Stomach smooth muscle (tissue), 2 donors: ENCODE data around the gene SSH3.

Source experiments
- H3K27ac ChIP-seq: one replicate; pipeline ENCODE4 v1.7.0; 2013; ENCODE audit warnings: mild to moderate bottlenecking, low read length, inconsistent platforms
- H3K27me3 ChIP-seq, 2 donors: one replicate each; pipeline ENCODE4 v1.7.0; 2013; ENCODE audit warnings: low read length in 2 of 2; ENCODE audit not compliant: insufficient read depth in 2 of 2, control insufficient read depth in 1 of 2
- H3K36me3 ChIP-seq, 2 donors: one replicate each; pipeline ENCODE4 v1.7.0; 2013; ENCODE audit warnings: low read length in 2 of 2; ENCODE audit not compliant: control insufficient read depth in 2 of 2, insufficient read depth in 2 of 2
- H3K4me1 ChIP-seq: one replicate; pipeline ENCODE4 v1.7.0; 2013; ENCODE audit warnings: low read length; ENCODE audit not compliant: control insufficient read depth, insufficient read depth
- H3K4me3 ChIP-seq, 2 donors: one replicate each; pipeline ENCODE4 v1.7.0; 2013; ENCODE audit warnings: low read length in 2 of 2
- H3K9ac ChIP-seq, 2 donors: one replicate each; pipeline ENCODE4 v1.7.0; 2013; ENCODE audit warnings: low read length in 2 of 2, mild to moderate bottlenecking in 1 of 2
- H3K9me3 ChIP-seq, 2 donors: one replicate each; pipeline ENCODE4 v1.7.0; 2013; ENCODE audit warnings: low read length in 2 of 2; ENCODE audit not compliant: control insufficient read depth in 2 of 2
- donor health status: healthy.
- donor health status: Pancreatic carcinoma.

The SSH3 gene

GRCh38 chr11:67275606-67276409 is 27.5 kb upstream of the SSH3 start:
- Histone ChIP-seq H3K4me3 (no peak overlapping the region), H3K4me1 (peaks cover 82% of the 10 kb centered on the region), H3K9ac (no peak overlapping the region), H3K36me3 (peaks cover 16 to 24% of the 10 kb centered on the region in 2 donors), H3K27me3 (no peaks in the 10 kb centered on the region), H3K9me3 (no peaks in the 10 kb centered on the region), H3K27ac (peak overlapping the region; percentile 62)

- no peaks in the 10 kb centered on the region for H3K9me3 ChIP-seq
- no peaks in the 10 kb centered on the region for H3K27me3 ChIP-seq
- H3K4me3 ChIP-seq: peak overlapping the region; percentile 31 to 65
- H3K36me3 ChIP-seq: peaks cover 25 to 29% of the 10 kb centered on the region in 2 donors
- peak overlapping the region; percentile 71 for H3K27ac ChIP-seq
- peaks cover 72% of the 10 kb centered on the region for H3K4me1 ChIP-seq
- peak overlapping the region; percentile 60 to 64 for H3K9ac ChIP-seq
These were observed 26.5 kb upstream of the SSH3 start for GRCh38 chr11:67276781-67277230.

DNA sequence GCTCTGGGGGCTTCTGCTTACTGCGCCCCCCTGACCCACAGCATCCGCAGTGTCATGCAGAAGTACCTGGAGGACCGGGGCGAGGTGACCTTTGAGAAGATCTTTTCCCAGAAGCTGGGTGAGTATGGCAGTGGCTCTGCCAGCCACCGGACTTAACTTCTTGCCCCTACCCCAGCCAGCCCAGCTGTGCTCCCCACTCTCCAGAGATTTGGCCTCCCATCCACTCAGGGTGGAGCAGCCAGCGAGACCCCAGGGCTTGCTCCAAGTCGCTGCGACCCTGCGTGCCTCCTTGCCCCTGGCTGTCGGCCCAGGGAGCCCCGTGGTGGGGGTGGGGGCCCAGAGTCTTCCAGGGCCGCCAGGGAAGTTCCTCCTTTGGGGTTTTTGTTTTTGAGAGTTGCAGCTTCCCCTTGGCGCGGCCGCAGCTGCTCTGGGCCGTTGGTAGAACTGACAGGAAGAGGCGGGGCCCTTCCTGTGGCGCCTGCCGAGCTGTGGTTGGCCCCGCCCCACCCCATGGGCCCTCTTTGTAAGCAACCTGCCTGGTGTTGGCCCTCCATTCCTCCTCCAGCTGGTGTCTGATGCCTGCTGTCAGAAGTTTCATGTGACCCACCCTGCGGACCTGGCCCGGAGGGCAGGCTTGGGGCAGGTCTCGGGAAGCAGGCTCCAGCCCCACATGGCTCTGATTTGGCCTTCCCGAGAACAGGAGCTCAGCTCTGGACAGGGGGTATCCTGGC is 25.9 kb upstream of the SSH3 start:
- H3K9ac ChIP-seq: peak overlapping the region; percentile 60 to 64
- H3K9me3 ChIP-seq: no peaks in the 10 kb centered on the region
- H3K27me3 ChIP-seq: no peaks in the 10 kb centered on the region
- H3K27ac ChIP-seq: peak overlapping the region; percentile 71
- peaks cover 31 to 32% of the 10 kb centered on the region in 2 donors for H3K36me3 ChIP-seq
- peak overlapping the region; percentile 46 to 65 for H3K4me3 ChIP-seq
- H3K4me1 ChIP-seq: peaks cover 66% of the 10 kb centered on the region

DNA sequence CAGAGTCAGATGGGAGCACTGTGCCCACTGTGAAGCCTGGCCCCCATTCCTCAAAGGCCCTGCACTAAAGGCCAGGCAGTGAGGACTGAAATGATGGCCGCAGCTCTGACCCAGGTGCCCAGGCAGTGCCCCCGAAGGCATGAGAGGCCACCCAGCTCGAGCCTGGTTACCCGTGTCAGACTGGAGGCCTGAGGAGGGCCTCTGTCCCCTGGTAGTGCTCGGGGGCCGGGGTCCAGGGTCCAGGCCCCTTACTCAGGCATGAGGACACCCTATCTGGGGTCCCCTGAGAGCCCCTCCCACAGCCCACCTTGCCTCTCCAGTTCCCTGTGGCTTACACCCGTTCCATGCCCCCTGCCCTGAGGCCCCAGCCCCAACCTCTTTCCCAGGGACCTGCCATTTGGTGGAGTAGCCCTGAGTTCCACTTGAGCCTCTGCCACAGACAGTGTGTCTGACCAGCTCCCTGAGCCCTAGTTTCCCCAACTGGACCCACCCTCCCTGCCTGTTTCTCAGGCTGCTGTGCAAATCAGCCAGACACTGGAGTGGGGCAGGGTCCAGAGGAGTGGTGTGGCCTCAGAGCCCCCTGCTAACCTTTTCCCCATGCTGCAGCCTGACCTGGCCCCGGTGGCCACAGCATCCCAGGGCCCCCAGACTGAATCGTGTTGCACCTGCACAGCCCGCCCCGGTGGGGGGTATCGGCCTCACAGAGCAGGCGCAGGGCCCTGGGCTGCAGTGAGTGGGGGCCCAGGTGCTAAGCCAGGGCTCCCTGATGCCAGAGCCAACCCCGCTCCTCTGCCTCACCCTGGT is 25.0 kb upstream of the SSH3 start:
- no peaks in the 10 kb centered on the region for H3K9me3 ChIP-seq
- H3K36me3 ChIP-seq: peaks cover 40 to 41% of the 10 kb centered on the region in 2 donors
- H3K4me1 ChIP-seq: peaks cover 62% of the 10 kb centered on the region
- H3K27me3 ChIP-seq: no peaks in the 10 kb centered on the region
- H3K27ac ChIP-seq: peak overlapping the region; percentile 71
- peak overlapping the region; percentile 60 to 62 for H3K9ac ChIP-seq
- H3K4me3 ChIP-seq: peak overlapping the region in 1 of 2 donors; percentile 65

- H3K9ac ChIP-seq: no peak overlapping the region
These were observed 24.3 kb upstream of the SSH3 start for GRCh38 chr11:67278939-67279588.

GRCh38 chr11:67279589-67280340 is 23.6 kb upstream of the SSH3 start:
- Histone ChIP-seq H3K27me3 (no peaks in the 10 kb centered on the region), H3K4me1 (peaks cover 51% of the 10 kb centered on the region), H3K9me3 (no peaks in the 10 kb centered on the region), H3K27ac (no peak overlapping the region), H3K36me3 (peaks cover 50 to 52% of the 10 kb centered on the region in 2 donors), H3K9ac (no peak overlapping the region), H3K4me3 (no peak overlapping the region)

More at GRCh38 chr11:67278939-67279588, 24.3 kb upstream of the SSH3 start:
- H3K36me3 ChIP-seq: peaks cover 47 to 48% of the 10 kb centered on the region in 2 donors
- no peak overlapping the region for H3K4me3 ChIP-seq
- H3K27ac ChIP-seq: peak overlapping the region; percentile 71
- no peaks in the 10 kb centered on the region for H3K27me3 ChIP-seq
- H3K9me3 ChIP-seq: no peaks in the 10 kb centered on the region
- H3K4me1 ChIP-seq: peaks cover 57% of the 10 kb centered on the region

DNA sequence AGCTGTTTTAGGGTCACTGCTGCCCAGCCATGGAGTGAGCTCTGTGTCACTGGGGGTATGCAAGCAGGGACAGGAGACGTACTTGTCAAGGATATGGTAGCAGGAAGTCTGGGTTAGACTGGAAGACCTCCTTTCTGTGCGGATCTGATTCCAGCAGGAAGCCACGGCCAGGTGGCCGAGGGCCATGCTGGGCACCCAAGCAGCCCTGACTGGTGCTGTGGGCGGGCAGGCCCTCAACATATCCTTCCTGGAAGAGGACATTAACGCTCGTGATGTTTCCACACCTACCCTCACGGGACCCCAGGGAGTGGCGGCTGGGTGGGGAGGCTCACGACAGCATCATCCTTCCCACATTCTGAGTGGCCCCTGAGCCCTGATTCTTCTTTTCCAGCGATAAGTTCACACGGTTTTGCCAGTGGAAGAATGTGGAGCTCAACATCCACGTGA is 23.0 kb upstream of the SSH3 start:
- Histone ChIP-seq H3K36me3 (peaks cover 55 to 56% of the 10 kb centered on the region in 2 donors), H3K27me3 (no peaks in the 10 kb centered on the region), H3K4me3 (no peak overlapping the region), H3K9me3 (no peaks in the 10 kb centered on the region), H3K27ac (no peak overlapping the region), H3K9ac (no peak overlapping the region), H3K4me1 (peaks cover 45% of the 10 kb centered on the region)

DNA sequence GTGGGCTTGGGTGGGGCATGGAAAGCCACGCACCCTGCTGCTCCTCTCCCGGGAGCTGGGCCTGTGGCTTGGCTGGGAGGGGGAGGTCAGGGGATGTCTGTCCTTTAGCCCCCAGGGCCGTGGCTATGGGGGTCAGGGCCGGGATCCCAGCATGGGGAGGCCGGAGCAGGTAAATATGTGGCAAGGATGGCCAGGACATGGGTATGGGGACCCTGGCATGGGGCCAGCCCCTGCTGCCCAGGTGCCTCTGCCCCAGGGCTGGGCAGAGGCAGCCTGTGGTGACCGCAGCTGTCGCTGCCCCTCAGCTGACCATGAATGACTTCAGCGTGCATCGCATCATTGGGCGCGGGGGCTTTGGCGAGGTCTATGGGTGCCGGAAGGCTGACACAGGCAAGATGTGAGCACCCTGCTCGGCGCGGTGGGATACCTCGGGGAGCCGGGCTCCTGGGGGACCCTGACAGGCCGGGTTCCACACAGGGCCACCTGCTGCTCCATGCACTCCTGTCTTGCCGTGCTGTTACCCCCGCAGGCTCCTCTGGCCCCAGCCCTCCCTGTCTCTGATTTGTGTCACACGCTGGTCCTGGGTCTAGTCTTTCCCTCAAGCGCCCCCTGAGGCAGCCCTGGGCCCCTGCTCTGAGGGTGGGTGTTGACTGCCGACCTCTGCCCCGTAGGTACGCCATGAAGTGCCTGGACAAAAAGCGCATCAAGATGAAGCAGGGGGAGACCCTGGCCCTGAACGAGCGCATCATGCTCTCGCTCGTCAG is 22.4 kb upstream of the SSH3 start:
- no peaks in the 10 kb centered on the region for H3K27me3 ChIP-seq
- H3K4me1 ChIP-seq: peaks cover 39% of the 10 kb centered on the region
- no peaks in the 10 kb centered on the region for H3K9me3 ChIP-seq
- no peak overlapping the region for H3K27ac ChIP-seq
- H3K4me3 ChIP-seq: no peak overlapping the region
- H3K9ac ChIP-seq: no peak overlapping the region
- peaks cover 55 to 60% of the 10 kb centered on the region in 2 donors for H3K36me3 ChIP-seq

DNA sequence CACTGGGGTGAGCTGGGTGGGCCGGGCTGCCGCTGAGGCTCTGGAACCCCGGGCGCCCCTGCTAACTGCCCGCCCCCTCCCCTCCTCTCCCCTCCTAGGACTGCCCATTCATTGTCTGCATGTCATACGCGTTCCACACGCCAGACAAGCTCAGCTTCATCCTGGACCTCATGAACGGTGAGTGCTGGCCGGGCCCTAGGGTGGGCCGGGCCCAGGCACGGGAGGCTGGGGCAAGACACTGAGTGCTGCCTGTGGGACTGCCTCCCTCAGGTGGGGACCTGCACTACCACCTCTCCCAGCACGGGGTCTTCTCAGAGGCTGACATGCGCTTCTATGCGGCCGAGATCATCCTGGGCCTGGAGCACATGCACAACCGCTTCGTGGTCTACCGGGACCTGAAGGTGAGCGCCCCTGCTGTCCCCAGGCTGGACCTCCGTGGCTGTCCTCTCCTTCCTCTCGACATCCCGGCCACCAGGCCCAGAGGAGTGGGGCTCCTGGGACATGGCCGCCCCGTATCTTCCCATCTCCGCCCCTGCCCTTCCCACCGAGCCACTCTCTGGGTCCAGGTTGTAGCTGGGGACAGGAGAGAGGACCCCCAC is 21.7 kb upstream of the SSH3 start:
- Histone ChIP-seq H3K27ac (no peak overlapping the region), H3K9ac (no peak overlapping the region), H3K4me3 (no peak overlapping the region), H3K4me1 (peaks cover 38% of the 10 kb centered on the region), H3K36me3 (peaks cover 55 to 60% of the 10 kb centered on the region in 2 donors), H3K9me3 (no peaks in the 10 kb centered on the region), H3K27me3 (no peaks in the 10 kb centered on the region)
